ENCODE data around the gene MOK.

DNA sequence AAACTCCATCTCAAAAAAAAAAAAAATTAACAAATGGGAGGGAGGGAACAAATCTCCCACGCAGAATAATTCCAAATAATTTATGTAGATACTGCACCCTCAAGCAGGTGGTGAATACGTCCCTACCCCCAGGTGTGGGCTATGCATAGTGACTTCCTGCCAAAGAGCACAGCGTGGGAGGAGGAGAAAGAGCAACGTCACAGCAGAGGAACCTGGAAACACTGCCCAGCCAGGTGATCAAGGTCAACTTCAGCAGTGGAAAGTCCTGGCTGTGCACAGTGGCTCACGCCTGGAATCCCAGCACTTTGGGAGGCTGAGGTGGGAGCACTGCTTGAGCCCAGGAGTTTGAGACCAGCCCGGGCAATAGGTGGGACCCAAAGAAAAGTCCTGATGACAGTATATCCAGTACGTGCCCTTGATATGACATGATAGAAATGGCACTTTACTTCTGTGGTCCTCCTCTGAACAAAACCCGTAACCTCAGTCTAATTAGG is 48.2 kb upstream of the MOK start:
- TF ChIP-seq CTCF (IDR thresholded peaks at IDR 0.05) (no peak), POLR2A (IDR thresholded peaks at IDR 0.05) (no peak)

All from tibial nerve (tissue), 3 donors.